ENCODE measurements around the gene NEK1.

NEK1 gene

DNA sequence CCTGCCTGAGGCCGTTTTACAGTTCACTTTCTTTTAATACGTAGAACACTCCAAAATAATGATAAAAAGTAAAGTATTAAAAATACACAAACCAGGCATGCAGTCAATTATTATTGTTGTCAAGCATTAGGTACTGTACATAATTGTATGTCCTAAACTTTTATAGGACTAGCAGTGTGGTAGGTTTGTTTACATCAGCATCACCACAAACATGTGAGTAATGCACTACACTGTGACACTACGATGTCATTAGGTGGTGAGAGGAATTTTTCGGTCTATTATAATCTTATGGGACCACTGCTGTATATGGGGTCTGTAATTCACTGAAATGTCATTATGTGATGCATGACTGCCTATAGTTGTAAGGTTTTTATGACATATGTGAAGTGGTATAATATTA, 192.1 kb downstream of the NEK1 start:
- no peak for DNase-seq (ENCODE audit: low spot score)

DNA sequence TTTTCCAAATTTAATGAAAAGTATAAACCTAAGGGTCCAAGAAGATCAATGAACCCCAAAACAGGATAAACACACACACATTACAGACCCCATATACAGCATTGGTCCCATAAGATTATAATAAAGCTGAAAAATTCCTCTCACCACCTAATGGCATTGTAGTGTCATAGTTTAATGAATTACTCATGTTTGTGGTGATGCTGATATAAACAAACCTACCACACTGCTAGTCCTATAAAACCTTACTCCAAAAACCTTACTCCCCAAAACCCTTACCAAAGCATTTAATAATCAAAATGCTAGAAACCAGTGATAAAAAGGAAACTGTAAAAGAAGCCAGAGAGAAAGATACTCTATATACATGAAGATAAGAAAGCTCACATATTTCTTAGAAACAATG, 193.5 kb downstream of the NEK1 start:
- DNase-seq (ENCODE audit: low spot score) = no peak

DNA sequence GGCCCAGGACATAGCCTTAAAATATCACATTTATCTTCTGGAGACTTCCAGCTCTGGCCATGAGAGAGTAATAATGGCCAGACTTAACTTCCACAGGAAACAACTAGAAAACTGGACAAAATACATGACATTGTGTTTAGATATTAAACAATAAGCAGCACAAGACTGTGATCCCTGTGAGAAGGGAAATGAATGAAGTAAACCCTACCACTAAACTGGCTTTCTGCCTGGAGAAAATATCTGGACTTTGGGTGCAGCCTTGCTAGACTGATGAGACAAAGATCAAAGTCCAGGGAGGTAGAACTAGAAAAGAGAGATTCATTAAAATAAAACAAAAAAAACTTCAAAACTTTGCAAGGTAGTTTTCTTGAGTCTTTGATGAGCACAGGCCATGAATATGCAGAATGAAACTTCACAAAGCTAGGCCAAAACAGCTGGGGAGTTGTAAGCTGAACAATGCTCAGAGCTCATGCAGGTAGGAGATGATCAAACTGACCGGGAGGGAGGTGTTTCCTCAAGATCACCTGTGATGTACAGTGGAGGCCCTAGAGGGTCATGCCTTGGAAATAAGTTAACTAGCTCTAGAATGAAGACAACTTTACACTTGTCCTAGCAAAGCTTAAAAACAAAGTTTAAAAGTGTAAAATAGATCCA, 194.6 kb downstream of the NEK1 start:
- DNase-seq (ENCODE audit: low spot score) = no peak

DNA sequence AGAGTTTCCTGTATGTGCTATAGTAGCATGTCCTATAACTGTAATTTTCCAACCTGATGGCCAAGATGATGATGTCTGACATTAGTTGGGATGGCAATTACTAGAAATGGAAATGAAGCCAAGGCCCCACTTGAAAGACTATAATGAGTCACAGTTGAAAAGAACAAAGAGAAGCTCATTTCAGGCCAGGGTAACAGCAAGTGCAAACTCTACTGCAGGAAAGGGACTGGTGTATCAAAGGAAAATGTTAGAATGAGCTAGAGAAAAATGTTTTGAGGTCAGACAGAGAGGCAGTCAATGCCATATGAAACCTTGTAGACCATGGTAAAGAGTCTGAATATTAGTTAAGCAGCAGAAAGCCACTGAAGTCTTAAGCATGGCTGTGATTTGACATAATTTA, 195.4 kb downstream of the NEK1 start:
- DNase-seq (ENCODE audit: low spot score) = no peak

DNA sequence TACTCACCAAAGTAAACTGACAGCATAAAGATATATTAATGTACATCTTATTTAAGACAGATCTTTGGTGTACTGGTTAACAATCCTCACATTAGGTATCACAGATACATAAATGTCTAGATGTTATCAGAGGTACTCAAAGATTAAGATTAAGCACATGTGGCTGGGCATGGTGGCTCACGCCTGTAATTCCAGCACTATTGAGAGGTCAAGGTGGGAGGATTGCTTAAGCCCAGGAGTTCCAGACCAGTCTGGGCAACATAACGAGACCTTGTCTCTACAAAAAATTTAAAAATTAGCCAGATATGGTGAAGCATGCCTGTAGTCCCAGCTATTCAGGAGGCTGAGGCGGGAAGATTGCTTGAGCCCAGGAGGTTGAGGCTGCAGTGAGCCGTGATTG, 195.9 kb downstream of the NEK1 start:
- no peak for DNase-seq (ENCODE audit: low spot score)

DNA sequence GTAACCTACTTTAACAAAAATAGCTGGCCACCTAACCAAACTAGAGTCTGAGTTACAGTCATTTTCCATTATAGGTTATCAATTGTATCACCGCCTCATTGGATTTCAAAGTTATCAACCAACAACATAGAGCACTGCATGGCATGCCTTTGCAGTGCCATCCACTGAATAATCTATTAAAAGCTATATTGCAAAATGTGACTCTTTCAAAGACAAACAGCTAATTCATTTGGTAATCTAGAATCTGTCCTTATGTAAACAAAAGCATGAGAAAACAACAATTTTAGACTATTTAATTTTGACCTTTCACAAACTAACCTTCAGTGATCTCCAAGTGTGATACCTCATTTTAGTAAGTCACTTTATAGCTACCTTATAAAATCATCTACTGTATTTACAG, 197.5 kb downstream of the NEK1 start:
- DNase-seq (ENCODE audit: low spot score) = no peak

DNA sequence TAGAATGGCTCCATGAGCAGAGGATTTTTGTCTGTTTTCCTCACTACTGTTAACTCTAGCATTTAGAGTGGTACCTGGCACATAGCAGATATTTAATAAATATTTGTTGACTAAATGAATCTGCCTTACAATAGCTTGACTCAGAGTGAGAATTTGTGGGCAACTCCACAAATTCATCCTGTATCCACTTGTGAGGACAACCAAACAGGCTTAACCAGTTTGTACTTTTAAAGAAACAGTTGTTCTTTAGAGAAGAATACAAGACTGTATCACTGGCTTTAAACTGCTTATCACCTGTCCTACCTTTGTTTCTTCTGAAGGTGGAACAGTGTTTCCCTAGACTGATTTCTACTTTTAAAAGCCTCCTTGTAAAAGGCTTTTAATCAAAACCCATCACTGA, 200.3 kb downstream of the NEK1 start:
- DNase-seq (ENCODE audit: low spot score) = no peak

DNA sequence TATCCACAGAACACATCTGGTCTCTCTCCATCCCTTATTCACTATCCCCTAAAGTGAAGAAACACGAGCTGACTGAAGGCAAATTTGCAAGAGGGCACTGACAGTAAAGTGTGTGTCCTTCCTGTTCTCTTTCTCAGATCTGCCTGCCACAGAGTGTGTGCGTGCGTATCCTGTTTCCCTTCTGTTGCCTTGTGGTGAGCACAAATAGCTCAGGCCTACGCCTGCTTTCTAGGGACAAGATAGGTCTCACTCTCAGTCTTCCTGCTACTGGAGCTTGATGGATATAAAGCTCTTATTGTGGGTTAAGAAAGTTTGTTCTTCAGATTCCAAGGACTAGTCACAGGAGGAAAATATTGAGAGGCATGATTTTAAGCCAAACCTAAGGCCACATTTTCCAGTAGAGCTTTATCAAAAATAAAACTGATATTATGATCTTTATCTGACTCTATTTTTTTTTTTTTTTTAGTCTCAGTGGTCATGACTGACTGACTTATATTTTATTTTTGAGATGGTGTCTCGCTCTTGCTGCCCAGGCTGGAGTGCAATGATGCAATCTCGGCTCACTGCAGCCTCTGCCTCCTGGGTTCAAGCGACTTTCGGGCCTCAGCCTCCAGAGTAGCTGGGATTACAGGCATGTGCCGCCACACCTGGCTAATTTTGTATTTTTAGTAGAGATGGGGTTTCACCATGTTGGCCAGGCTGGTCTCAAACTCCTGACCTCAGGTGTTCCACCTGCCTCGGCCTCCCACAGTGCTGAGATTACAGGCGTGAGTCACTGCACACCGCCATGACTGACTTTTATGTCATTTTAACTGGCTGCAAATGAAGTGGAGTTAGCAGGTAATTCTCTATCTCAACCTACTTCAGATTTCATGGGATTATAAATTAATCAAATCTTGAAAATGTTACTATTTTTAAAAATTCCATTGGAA, 201.3 kb downstream of the NEK1 start:
- peak; percentile 16 for DNase-seq (ENCODE audit: low spot score)

DNA sequence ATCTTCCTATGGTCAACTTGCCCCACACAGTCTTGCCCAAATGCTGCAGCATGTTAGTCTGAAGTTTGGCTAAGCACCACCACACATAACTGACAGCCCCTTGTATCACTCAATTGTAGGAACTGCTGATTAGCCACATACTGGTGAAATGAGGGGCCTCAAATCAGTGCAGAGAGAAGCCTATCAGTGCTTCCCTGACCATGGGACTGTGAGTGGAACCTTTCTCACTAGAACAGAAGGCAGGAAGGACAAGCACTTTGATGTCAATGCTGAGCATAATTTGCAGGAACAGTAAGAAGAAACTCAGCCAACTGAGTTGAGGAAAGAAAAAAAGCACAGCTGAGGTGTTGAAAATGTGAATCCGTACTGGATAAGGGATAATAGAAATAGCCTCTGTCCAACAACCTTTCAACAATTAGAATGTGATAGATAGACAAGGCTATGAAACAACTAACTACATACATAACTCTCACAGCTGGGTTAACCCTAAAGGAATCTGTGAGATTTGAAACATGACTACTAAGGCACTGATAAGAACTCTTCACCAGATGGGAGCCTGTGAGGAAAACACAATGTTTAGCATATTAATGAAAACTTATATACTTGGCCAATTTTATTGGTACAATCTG, 205.1 kb downstream of the NEK1 start:
- DNase-seq (ENCODE audit: low spot score) = no peak

DNA sequence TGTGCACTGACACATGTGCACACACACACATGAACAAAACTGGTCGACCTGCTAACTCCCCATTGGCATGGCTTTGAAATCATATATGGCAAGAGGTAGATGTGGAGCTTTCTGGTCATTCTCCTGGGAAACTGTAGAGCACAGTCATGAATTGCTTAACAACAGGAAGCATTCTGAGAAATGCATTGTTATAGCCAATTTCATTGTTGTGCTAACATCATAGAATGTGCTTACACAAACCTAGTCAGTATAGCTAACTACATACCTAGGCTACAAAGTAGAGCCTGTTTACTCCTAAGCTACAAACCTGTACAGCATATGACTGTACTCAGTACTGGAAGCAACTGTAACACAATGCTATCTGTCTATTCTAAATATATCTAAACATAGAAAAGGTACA, 207.4 kb downstream of the NEK1 start:
- peak; percentile 31 for DNase-seq (ENCODE audit: low spot score)

DNA sequence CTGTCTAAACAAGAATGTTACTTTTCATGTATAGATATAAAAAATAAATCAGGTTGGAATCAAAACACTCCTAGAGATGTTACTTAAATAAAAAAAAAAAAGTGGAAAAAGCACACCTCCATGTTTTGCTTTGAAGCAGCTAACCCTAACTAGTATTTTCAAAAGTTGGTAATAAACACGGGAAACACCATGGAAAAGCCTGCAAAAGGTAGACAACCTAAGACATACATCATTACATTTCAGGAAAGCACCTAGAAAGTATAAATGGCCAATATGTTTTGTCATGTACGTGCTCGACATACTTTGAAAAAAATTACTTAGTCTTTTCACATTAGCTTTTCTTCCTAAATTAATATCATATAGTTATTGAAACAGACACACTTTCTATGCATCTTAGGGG, 211.6 kb downstream of the NEK1 start:
- DNase-seq (ENCODE audit: low spot score) = no peak

DNA sequence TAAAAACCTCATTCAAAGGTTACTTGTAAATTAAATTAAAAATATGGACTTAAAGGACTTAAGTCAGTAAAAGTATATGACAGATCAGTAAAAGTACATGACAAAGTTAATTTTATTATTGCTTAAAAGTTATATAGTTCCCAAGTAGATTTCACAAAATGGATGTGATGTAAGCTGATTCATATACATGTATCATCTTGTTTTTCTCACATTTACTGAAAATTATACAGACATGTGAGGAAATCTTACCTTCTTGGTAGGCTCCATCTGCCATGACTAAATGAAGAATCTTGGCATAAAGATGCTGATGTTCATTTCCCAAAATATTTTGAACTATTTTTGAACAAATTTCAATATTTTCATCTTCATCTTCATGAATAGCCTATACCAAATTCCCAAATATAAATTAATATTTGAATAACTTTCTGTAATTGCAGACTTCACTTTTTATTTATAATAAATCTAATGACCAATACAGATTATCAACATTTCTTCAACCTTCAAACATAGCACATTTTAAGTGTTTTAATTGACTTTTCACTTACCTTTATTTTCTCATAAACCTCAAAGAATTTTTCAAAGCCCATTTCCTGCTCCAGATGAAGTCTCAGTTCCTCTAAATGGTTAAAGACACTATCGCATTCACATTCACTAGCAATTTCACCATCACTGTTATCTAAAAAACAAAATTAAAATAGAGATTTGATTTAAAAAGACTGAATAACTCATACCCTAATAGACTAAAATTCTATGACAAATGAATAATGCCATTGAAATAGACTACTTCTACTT, 212.2 kb downstream of the NEK1 start:
- no peak for DNase-seq (ENCODE audit: low spot score)

DNA sequence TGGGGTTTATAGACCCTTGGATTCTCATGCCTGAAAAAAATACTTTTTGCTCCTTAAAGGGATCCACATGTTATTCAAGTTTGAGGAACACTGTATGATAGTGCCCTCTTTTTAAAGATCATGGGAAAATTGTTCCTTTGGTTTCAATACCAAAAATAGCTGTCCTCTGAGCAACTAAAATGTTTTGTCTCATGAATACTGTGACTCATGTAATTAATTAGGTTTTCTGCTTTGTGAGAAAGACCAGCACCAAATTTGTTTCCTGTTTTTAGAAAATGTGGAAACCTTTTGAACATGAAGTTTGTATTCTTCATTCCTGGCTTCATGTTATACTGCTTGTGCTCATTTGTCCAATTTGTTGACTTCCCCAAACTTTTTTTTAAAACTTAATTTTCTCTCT, 214.1 kb downstream of the NEK1 start:
- DNase-seq (ENCODE audit: low spot score) = no peak

DNA sequence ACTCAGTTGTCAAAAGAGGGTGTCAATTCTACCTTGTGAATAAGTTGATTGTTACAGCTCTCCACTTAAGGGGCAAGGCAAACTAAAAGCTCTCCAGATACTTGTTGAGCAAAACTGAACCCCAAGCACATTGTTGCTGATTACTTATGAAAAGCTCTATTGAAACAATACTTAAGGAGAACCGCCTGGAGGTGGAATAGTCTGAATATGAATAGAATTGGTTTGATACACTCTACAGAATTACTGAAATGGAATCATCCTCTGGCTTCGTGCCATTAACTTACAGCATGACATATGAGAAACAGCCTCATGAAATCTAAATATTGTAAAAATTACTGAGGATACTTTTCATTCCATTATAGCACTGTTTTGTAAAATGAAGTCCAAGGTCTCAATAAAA, 214.6 kb downstream of the NEK1 start:
- DNase-seq (ENCODE audit: low spot score) = no peak

DNA sequence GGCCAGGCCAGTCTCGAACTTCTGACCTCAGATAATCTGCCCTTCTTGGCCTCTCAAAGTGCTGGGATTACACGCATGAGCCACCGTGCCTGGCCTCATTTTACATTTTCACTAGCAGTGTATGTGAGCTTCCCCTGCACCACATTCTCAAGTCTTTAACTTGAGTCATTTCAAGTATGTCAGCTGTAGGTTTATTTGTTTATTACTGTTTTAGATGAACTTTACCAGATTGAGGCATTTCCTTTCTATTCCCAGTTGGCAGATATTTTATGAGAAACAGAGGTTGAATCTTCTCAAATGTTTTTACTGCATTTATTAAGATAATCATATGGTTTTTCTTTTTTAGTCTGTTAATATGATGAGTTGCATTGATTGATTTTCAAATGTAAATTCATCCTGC, 227.0 kb downstream of the NEK1 start:
- DNase-seq (ENCODE audit: low spot score) = no peak

DNA sequence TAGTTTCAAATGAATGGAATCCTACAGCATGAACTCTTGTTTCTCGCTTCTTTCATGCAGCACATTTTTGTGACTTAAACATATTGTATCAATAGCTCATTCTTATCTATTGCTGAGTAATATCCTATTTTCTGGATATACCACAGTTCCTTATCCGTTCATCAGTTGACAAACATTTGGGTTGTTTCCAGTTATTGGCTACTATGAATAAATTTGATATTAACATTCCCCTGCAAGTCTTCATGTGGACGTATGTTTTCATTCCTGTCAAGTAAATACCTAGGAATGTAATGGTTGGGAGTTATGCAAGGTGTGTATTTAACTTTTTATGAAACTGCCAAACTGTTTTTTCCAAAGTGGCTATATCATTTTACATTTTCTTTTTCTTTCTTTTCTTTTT, 227.6 kb downstream of the NEK1 start:
- no peak for DNase-seq (ENCODE audit: low spot score)

DNA sequence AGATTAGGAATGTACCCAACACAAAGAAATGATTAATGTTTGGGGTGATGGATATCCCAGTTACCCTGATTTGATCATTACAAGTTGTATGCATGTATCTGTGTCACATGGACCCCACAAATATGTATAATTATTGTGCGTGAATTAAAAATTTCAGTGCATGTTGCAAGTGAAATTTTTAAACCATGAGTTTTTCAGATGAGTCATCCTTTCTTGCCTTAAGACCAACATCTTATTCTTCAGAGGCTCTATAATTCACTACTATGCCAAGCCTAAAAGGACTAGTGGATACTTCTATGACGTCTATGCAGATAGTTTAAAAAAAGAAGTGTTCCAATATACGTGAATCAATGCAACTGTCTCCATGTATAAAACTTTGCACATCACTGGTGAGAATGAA, 228.7 kb downstream of the NEK1 start:
- DNase-seq (ENCODE audit: low spot score) = no peak

DNA sequence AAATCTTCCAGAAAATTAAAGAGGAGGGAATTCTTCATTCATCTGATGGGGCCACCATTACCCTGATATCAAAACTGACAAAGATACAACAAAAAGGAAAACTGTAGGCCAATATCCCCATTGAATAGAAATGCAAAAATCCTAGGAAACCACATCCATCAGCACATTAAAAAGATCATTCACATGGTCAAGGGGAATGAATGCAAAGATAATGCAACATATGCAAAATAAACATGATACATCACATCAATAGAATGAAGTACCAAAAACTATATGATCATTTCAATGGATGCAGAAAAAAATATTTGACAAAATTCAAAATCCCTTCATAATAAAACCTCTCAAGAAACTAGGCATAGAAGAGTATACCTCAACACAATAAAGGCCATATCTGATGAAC, 232.7 kb downstream of the NEK1 start:
- DNase-seq (ENCODE audit: low spot score) = no peak

DNA sequence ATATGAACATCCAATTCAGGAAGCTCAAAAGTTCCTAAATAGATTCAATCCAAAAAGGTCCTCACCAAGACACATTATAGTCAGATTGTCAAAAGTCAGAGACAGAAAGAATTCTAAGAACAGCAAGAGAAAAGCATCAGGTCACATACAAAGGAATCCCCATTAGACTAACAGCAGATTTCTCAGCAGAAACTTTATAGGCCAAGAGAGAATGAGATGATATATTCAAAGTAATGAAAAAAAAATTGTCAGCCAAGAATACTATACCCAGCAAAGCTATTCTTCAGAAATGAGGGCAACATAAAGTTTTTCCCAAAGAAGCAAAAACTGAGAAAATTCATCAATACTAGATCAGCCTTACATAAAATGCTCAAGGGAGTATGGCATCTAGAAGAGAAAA, 235.0 kb downstream of the NEK1 start:
- no peak for DNase-seq (ENCODE audit: low spot score)

DNA sequence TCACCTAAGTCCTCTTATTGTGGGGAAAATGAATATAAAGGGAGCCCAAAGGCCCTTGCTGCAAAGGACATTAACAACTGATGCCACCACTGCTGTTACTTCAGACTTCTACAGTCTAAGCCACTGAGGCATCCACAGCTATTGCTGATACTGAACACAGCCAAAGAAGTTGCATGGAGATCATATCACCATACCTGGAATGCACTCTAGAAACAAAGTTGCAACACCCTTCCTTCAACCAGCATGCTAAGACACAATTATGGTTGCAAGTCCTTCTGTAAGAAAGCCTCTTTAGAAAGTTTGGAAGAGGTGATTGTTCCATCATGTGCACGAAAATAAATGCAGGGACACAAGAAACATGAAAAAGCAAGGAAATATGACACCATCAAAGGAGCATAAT, 236.0 kb downstream of the NEK1 start:
- no peak for DNase-seq (ENCODE audit: low spot score)

DNA sequence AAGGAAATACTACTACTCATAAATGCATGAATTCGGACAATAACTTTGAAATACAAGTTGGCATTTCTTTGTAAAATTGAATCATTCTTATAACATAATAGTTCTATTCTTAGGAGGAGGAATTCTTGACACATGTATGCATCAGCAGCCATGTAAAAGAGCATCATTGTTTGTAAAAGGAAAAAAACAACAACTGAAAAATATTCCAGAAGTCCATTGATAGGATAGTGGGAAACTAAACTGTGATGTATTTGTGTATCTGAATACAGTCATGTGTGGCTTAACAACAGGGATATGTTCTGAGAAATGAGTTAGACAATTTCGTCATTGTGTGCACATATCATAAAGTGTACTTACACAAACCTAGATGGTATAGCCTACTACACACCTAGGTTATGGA, 239.6 kb downstream of the NEK1 start:
- no peak for DNase-seq (ENCODE audit: low spot score)

DNA sequence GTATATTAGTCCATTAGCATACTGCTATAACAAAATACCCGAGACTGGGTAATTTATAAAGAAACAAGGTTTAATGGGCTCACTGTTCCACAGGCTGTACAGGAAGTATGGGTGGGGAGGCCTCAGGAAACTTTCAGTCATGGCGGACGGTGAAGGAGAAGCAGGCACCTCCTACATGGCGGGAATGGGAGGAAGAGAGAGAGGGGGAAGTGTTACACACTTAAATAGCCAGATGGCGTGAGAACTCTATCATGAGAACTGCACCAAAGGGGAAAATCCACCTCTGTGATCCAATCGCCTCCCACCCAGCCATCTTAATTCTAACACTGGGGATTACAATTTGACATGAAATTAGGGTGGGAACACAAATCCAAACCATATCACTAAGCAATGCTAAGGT, 242.7 kb downstream of the NEK1 start:
- no peak for DNase-seq (ENCODE audit: low spot score)

Measured in iPS-NIHi11 (cell line).